Mononuclear cell (primary cell): ENCODE measurements around the gene METTL25. TPM values are rescaled to one million over a fixed set of nuclear protein-coding genes. Genes with fewer than 3 reads are reported as not detected.

ENCODE experiments used
- H3K27me3 ChIP-seq: 2 replicates; pipeline ENCODE4 v1.6.0; 2011; ENCODE audit warnings: low read length, control low read depth; ENCODE audit not compliant: insufficient read depth
- H3K4me1 ChIP-seq: 2 replicates; pipeline ENCODE4 v1.5.1; 2011; ENCODE audit warnings: mild to moderate bottlenecking, low read length, control low read depth; ENCODE audit not compliant: insufficient read depth
- H3K4me3 ChIP-seq: 2 replicates; pipeline ENCODE4 v1.5.1; 2011; ENCODE audit warnings: mild to moderate bottlenecking, low read length, moderate library complexity
- H3K9me3 ChIP-seq: 2 replicates; pipeline ENCODE4 v1.5.1; 2011; ENCODE audit warnings: low read depth, mild to moderate bottlenecking, control low read depth, low read length
- total RNA-seq: library from RNA; depleted of rRNA; stranded (reverse); fragments of >200 nt; gene quantifications from one replicate; pipeline ENCODE4 v1.2.3, GENCODE V29; 2012

Gene METTL25
- total RNA-seq, 1 donor, result 45.8 TPM

- Histone ChIP-seq H3K9me3 (no peaks in the 10 kb centered on the region), H3K4me3 (no peak overlapping the region), H3K4me1 (no peaks in the 10 kb centered on the region), H3K27me3 (no peaks in the 10 kb centered on the region)
These were observed 67.8 kb downstream of the METTL25 start for GRCh38 chr12:82426081-82426480.

- no peaks in the 10 kb centered on the region for H3K4me1 ChIP-seq
- H3K4me3 ChIP-seq, result no peak overlapping the region
- H3K9me3 ChIP-seq, result no peaks in the 10 kb centered on the region
- H3K27me3 ChIP-seq, result no peaks in the 10 kb centered on the region
These were observed 68.3 kb downstream of the METTL25 start for GRCh38 chr12:82426586-82426985.

GRCh38 chr12:82430541-82431145 is 72.3 kb downstream of the METTL25 start:
- H3K27me3 ChIP-seq, result no peaks in the 10 kb centered on the region
- H3K4me3 ChIP-seq, result no peak overlapping the region
- no peaks in the 10 kb centered on the region for H3K4me1 ChIP-seq
- H3K9me3 ChIP-seq, result no peaks in the 10 kb centered on the region

GRCh38 chr12:82434392-82434911 is 76.1 kb downstream of the METTL25 start:
- Histone ChIP-seq H3K4me1 (no peaks in the 10 kb centered on the region), H3K9me3 (no peaks in the 10 kb centered on the region), H3K27me3 (no peaks in the 10 kb centered on the region), H3K4me3 (no peak overlapping the region)

GRCh38 chr12:82436354-82436753 is 78.0 kb downstream of the METTL25 start:
- Histone ChIP-seq H3K9me3 (no peaks in the 10 kb centered on the region), H3K27me3 (no peaks in the 10 kb centered on the region), H3K4me3 (no peak overlapping the region), H3K4me1 (no peaks in the 10 kb centered on the region)

GRCh38 chr12:82437744-82438143 is 79.4 kb downstream of the METTL25 start:
- H3K4me3 ChIP-seq, result no peak overlapping the region
- H3K9me3 ChIP-seq, result no peaks in the 10 kb centered on the region
- no peaks in the 10 kb centered on the region for H3K4me1 ChIP-seq
- no peaks in the 10 kb centered on the region for H3K27me3 ChIP-seq

- Histone ChIP-seq H3K4me1 (no peaks in the 10 kb centered on the region), H3K4me3 (no peak overlapping the region), H3K9me3 (no peaks in the 10 kb centered on the region), H3K27me3 (no peaks in the 10 kb centered on the region)
These were observed 80.0 kb downstream of the METTL25 start for GRCh38 chr12:82438356-82438755.

GRCh38 chr12:82440885-82441284 is 82.6 kb downstream of the METTL25 start:
- Histone ChIP-seq H3K27me3 (no peaks in the 10 kb centered on the region), H3K4me1 (no peaks in the 10 kb centered on the region), H3K9me3 (no peaks in the 10 kb centered on the region), H3K4me3 (no peak overlapping the region)

GRCh38 chr12:82448911-82449578 is 90.7 kb downstream of the METTL25 start:
- H3K4me3 ChIP-seq, result no peak overlapping the region
- no peaks in the 10 kb centered on the region for H3K9me3 ChIP-seq
- H3K4me1 ChIP-seq, result no peaks in the 10 kb centered on the region
- no peaks in the 10 kb centered on the region for H3K27me3 ChIP-seq

- Histone ChIP-seq H3K27me3 (no peaks in the 10 kb centered on the region), H3K9me3 (no peaks in the 10 kb centered on the region)
These were observed 98.3 kb downstream of the METTL25 start for GRCh38 chr12:82456633-82457032.

GRCh38 chr12:82458101-82458500 is 99.8 kb downstream of the METTL25 start:
- Histone ChIP-seq H3K4me3 (no peak overlapping the region), H3K27me3 (no peaks in the 10 kb centered on the region), H3K9me3 (no peaks in the 10 kb centered on the region), H3K4me1 (no peaks in the 10 kb centered on the region)

More at GRCh38 chr12:82456633-82457032, 98.3 kb downstream of the METTL25 start:
- H3K4me1 ChIP-seq, result no peaks in the 10 kb centered on the region
- no peak overlapping the region for H3K4me3 ChIP-seq

- H3K27me3 ChIP-seq, result no peaks in the 10 kb centered on the region
- no peaks in the 10 kb centered on the region for H3K4me1 ChIP-seq
- no peak overlapping the region for H3K4me3 ChIP-seq
- H3K9me3 ChIP-seq, result no peaks in the 10 kb centered on the region
These were observed 103.1 kb downstream of the METTL25 start for GRCh38 chr12:82461393-82461792.

GRCh38 chr12:82461836-82462235 is 103.5 kb downstream of the METTL25 start:
- H3K27me3 ChIP-seq, result no peaks in the 10 kb centered on the region
- no peaks in the 10 kb centered on the region for H3K9me3 ChIP-seq
- H3K4me1 ChIP-seq, result no peaks in the 10 kb centered on the region
- no peak overlapping the region for H3K4me3 ChIP-seq

GRCh38 chr12:82468563-82468962 is 110.2 kb downstream of the METTL25 start:
- no peaks in the 10 kb centered on the region for H3K9me3 ChIP-seq
- no peaks in the 10 kb centered on the region for H3K27me3 ChIP-seq
- H3K4me1 ChIP-seq, result no peaks in the 10 kb centered on the region
- H3K4me3 ChIP-seq, result no peak overlapping the region

GRCh38 chr12:82470906-82471512 is 112.7 kb downstream of the METTL25 start:
- Histone ChIP-seq H3K4me3 (no peak overlapping the region), H3K27me3 (no peaks in the 10 kb centered on the region), H3K9me3 (no peaks in the 10 kb centered on the region), H3K4me1 (no peaks in the 10 kb centered on the region)
